ENCODE measurements around the gene MAP6D1.

The MAP6D1 gene

DNA sequence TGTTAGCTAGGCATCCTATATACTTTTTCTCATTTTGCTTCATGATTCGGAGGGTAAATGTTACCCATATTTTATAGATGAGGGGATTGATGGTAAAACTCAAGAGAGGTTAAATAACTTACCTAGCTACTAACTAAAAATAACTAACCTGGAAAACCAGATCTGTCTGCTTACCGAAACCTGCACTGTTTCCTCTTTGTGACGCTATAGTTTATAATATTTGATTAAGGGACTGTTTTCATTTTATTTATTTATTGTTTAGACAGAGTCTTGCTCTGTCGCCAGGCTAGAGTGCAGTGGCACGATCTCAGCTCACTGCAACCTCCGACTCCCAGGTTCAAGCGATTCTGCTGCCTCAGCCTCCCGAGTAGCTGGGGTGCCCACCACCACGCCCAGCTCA, 55.9 kb downstream of the MAP6D1 start (continued):
- TF ChIP-seq ZNF362 (tag by site-specific recombination; IDR thresholded peaks at IDR 0.05) = no peak
- TF ChIP-seq ZNF501 (tag by site-specific recombination; IDR thresholded peaks at IDR 0.05) = no peak

- Histone ChIP-seq H3K9me3 (ENCODE audit: control insufficient read depth, insufficient read depth, low read depth, low read length) (no peaks in the 10 kb centered on the region), H3K27ac (ENCODE audit: extremely low read depth, low read depth, low read length) (no peak overlapping the region), H3K36me3 (ENCODE audit: control insufficient read depth in 2 of 2, insufficient read depth in 1 of 2, low read length in 2 of 2) (peaks cover 3 to 50% of the 10 kb centered on the region in 2 experiments; a peak in 2 of 3 replicates), H3K4me3 (ENCODE audit: low read depth, low read length) (no peak overlapping the region), H3K4me1 (ENCODE audit: control insufficient read depth, insufficient read depth, low read length) (no peaks in the 10 kb centered on the region)
- POLR2A ChIA-PET = no interaction called here
- no peak for TF ChIP-seq ZNF449 (tag by site-specific recombination; IDR thresholded peaks at IDR 0.05)
- TF ChIP-seq ZNF776 (tag by site-specific recombination; IDR thresholded peaks at IDR 0.05; ENCODE audit: borderline replicate concordance) = no peak
- no peak for TF ChIP-seq ZNF654 (tag by site-specific recombination; IDR thresholded peaks at IDR 0.05; ENCODE audit: low read depth)
- no peak for TF ChIP-seq ZNF221 (tag by site-specific recombination; IDR thresholded peaks at IDR 0.05; ENCODE audit: borderline replicate concordance)
- TF ChIP-seq ZNF169 (tag by site-specific recombination; IDR thresholded peaks at IDR 0.05) = no peak
- CTCF ChIA-PET = interaction anchor here (1.7 to 1.8 kb wide), 2 partner anchors 290 to 299 kb away, joined by 6 read pairs; no protein-coding TSS in a partner anchor
Observed at GRCh38 chr3:183768114-183768513, 57.3 kb downstream of the MAP6D1 start.

- no peak overlapping the region for H3K27ac ChIP-seq (ENCODE audit: extremely low read depth, low read depth, low read length)
- POLR2A ChIA-PET = interaction anchor here (1.1 kb wide), 1 partner anchor 132 kb away, joined by 5 read pairs; the partner anchor contains the start of gene KLHL24
- H3K36me3 ChIP-seq (ENCODE audit: control insufficient read depth in 2 of 2, insufficient read depth in 1 of 2, low read length in 2 of 2) = peaks cover 11 to 45% of the 10 kb centered on the region in 2 experiments; a peak in 2 of 3 replicates
- TF ChIP-seq ZNF214 (tag by site-specific recombination; IDR thresholded peaks at IDR 0.05; ENCODE audit: borderline replicate concordance) (no peak), ZNF121 (tag by site-specific recombination; IDR thresholded peaks at IDR 0.05) (peak; percentile 92), KLF1 (tag by site-specific recombination; IDR thresholded peaks at IDR 0.05) (no peak), REPIN1 (tag by site-specific recombination; IDR thresholded peaks at IDR 0.05; ENCODE audit: low read depth) (no peak), ZNF23 (tag by site-specific recombination; IDR thresholded peaks at IDR 0.05; ENCODE audit: borderline replicate concordance) (no peak), CTCF (tag by site-specific recombination; IDR thresholded peaks at IDR 0.05) (peak; percentile 77), GLIS1 (tag by site-specific recombination; IDR thresholded peaks at IDR 0.05) (no peak), SCRT2 (tag by site-specific recombination; IDR thresholded peaks at IDR 0.05) (no peak), ZNF560 (tag by site-specific recombination; IDR thresholded peaks at IDR 0.05; ENCODE audit: borderline replicate concordance) (no peak), ZNF354C (tag by site-specific recombination; IDR thresholded peaks at IDR 0.05; ENCODE audit: borderline replicate concordance, low read depth) (no peak), ZNF341 (tag by site-specific recombination; IDR thresholded peaks at IDR 0.05; ENCODE audit: low read depth) (no peak), ZNF571 (tag by site-specific recombination; IDR thresholded peaks at IDR 0.05) (no peak), ZNF157 (tag by site-specific recombination; IDR thresholded peaks at IDR 0.05) (no peak), ZNF366 (tag by site-specific recombination; conservative IDR thresholded peaks at IDR 0.05) (0 out of 2 replicates have a peak, but pooled peaks have one; percentile 14), TRIM28 (IDR thresholded peaks at IDR 0.05; ENCODE audit: borderline replicate concordance, low read length) (no peak), ZBTB26 (tag by site-specific recombination; optimal IDR thresholded peaks at IDR 0.05) (no peak), ZNF138 (tag by site-specific recombination; IDR thresholded peaks at IDR 0.05; ENCODE audit: borderline replicate concordance) (no peak), ZNF654 (tag by site-specific recombination; IDR thresholded peaks at IDR 0.05; ENCODE audit: low read depth) (peak; percentile 88)
- TF ChIP-seq, protein P1, sequence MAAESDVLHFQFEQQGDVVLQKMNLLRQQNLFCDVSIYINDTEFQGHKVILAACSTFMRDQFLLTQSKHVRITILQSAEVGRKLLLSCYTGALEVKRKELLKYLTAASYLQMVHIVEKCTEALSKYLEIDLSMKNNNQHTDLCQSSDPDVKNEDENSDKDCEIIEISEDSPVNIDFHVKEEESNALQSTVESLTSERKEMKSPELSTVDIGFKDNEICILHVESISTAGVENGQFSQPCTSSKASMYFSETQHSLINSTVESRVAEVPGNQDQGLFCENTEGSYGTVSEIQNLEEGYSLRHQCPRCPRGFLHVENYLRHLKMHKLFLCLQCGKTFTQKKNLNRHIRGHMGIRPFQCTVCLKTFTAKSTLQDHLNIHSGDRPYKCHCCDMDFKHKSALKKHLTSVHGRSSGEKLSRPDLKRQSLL (tag by site-specific recombination; IDR thresholded peaks at IDR 0.05) = no peak
Observed at GRCh38 chr3:183766745-183767606, 58.4 kb downstream of the MAP6D1 start.

More at GRCh38 chr3:183766745-183767606, 58.4 kb downstream of the MAP6D1 start:
- no peaks in the 10 kb centered on the region for H3K4me1 ChIP-seq (ENCODE audit: control insufficient read depth, insufficient read depth, low read length)
- no peaks in the 10 kb centered on the region for H3K9me3 ChIP-seq (ENCODE audit: control insufficient read depth, insufficient read depth, low read depth, low read length)
- no peak overlapping the region for H3K4me3 ChIP-seq (ENCODE audit: low read depth, low read length)
- CTCF ChIA-PET = interaction anchor here (0.6 to 2.2 kb wide), 22 partner anchors 13 to 1053 kb away, joined by 3 to 13 read pairs (median 4); no protein-coding TSS in a partner anchor

Measured in HEK293 (cell line).